HEK293T (cell line): ENCODE results near the gene RAP2B.
A peak's percentile ranks its signal among the peaks of the same experiment; 100 is the strongest.
"Not testable (repeated sequence)": the region's sequence is repeated elsewhere in the genome, so short reads cannot be mapped to it uniquely, and the experiment has no call there.

ENCODE experiments used
- CTCF ChIA-PET: fragments of 350-600 bp; formaldehyde crosslinking; extraction: SDS; loops from one replicate; lab custom pipeline; 2021; ENCODE audit warnings: antibody characterized with exemption, inconsistent platforms; lab: Yijun Ruan, JAX
- POLR2A ChIA-PET: fragments of 350-600 bp; formaldehyde crosslinking; extraction: SDS; loops from one replicate; lab custom pipeline; 2020; ENCODE audit warnings: antibody characterized with exemption, inconsistent platforms; lab: Yijun Ruan, JAX
- DNase-seq: peaks from one replicate; pipeline ENCODE4 v3.0.0; 2012; ENCODE audit warnings: mixed read lengths; ENCODE audit errors: extremely low spot score
- ARNT ChIP-seq: fragments of 450-650 bp; IDR thresholded peaks from 2 replicates; pipeline ENCODE4 v1.6.1; 2017; ENCODE audit warnings: mild to moderate bottlenecking
- BHLHE40 ChIP-seq: fragments of 450-650 bp; IDR thresholded peaks from 2 replicates; pipeline ENCODE4 v1.6.1; 2016; ENCODE audit warnings: mild to moderate bottlenecking, moderate library complexity, borderline replicate concordance
- CTBP1 ChIP-seq: fragments of 450-650 bp; IDR thresholded peaks from 2 replicates; pipeline ENCODE4 v1.6.1; 2016; ENCODE audit warnings: borderline replicate concordance
- ELF4 ChIP-seq: fragments of 450-650 bp; IDR thresholded peaks from 2 replicates; pipeline ENCODE4 v1.6.1; 2017; ENCODE audit warnings: antibody characterized with exemption
- FOXA1 ChIP-seq: fragments of 450-650 bp; IDR thresholded peaks from 2 replicates; pipeline ENCODE4 v1.6.1; 2016; ENCODE audit warnings: mild to moderate bottlenecking
- FOXK2 ChIP-seq: fragments of 450-650 bp; IDR thresholded peaks from 2 replicates; pipeline ENCODE4 v1.6.1; 2016; ENCODE audit warnings: mild to moderate bottlenecking
- FOXM1 ChIP-seq: fragments of 450-650 bp; IDR thresholded peaks from 2 replicates; pipeline ENCODE4 v1.6.1; 2017; ENCODE audit warnings: mild to moderate bottlenecking, borderline replicate concordance
- HDGF ChIP-seq: fragments of 450-650 bp; IDR thresholded peaks from 2 replicates; pipeline ENCODE4 v1.6.1; 2017; ENCODE audit warnings: antibody characterized with exemption, borderline replicate concordance
- L3MBTL2 ChIP-seq: fragments of 450-650 bp; conservative IDR thresholded peaks from 2 replicates; pipeline ENCODE4 v1.6.1; 2016; ENCODE audit warnings: mild to moderate bottlenecking
- LEF1 ChIP-seq: fragments of 450-650 bp; IDR thresholded peaks from 2 replicates; pipeline ENCODE4 v1.6.1; 2017; ENCODE audit warnings: mild to moderate bottlenecking, borderline replicate concordance
- NFRKB ChIP-seq: fragments of 450-650 bp; IDR thresholded peaks from 2 replicates; pipeline ENCODE4 v1.6.1; 2016; ENCODE audit warnings: mild to moderate bottlenecking, moderate library complexity
- PKNOX1 ChIP-seq: fragments of 450-650 bp; IDR thresholded peaks from 2 replicates; pipeline ENCODE4 v1.6.1; 2016
- SP1 ChIP-seq: fragments of 450-650 bp; IDR thresholded peaks from 2 replicates; pipeline ENCODE4 v1.6.1; 2017
- SUZ12 ChIP-seq: fragments of 450-650 bp; IDR thresholded peaks from 2 replicates; pipeline ENCODE4 v1.6.1; 2016; ENCODE audit warnings: mild to moderate bottlenecking
- TARDBP ChIP-seq: fragments of 450-650 bp; IDR thresholded peaks from 2 replicates; pipeline ENCODE4 v1.6.1; 2016
- ZNF384 ChIP-seq: fragments of 450-650 bp; IDR thresholded peaks from 2 replicates; pipeline ENCODE4 v1.6.1; 2016

The RAP2B gene

GRCh38 chr3:153161714-153162512, at the start of gene RAP2B:
Gene RAP2B, plus strand, starts transcription at chr3:153162226. Its CDS starts 468 bp downstream, at chr3:153162694.
- peak; percentile 86 for DNase-seq
- TF ChIP-seq FOXK2 (no peak), LEF1 (0 out of 2 replicates have a peak, but pooled peaks have one; percentile 18), SP1 (peak; percentile 46; the same call in 1 of the 2 replicates), L3MBTL2 (peak; percentile 58)
- CTCF ChIA-PET, result interaction anchor here (0.6 to 1.7 kb wide), 2 partner anchors 119 to 963 kb away, joined by 3 to 5 read pairs; no protein-coding TSS in a partner anchor
- POLR2A ChIA-PET, result interaction anchor here (0.6 to 1.5 kb wide), 12 partner anchors 10 to 432 kb away, joined by 3 to 11 read pairs (median 3); no protein-coding TSS in a partner anchor

GRCh38 chr3:153113541-153113940, 48.5 kb upstream of the RAP2B start:
- TF ChIP-seq NFRKB (no peak), BHLHE40 (no peak), L3MBTL2 (no peak)
- CTCF ChIA-PET, result no interaction called here
- DNase-seq, result no peak
- POLR2A ChIA-PET, result no interaction called here

- CTCF ChIA-PET, DNase-seq, POLR2A ChIA-PET: not testable (repeated sequence)
Observed at GRCh38 chr3:153114270-153114669, 47.8 kb upstream of the RAP2B start.

- ChIA-PET POLR2A (no interaction called here), CTCF (no interaction called here)
- DNase-seq, result no peak
- TF ChIP-seq TARDBP (no peak), LEF1 (no peak), BHLHE40 (no peak), HDGF (no peak), PKNOX1 (no peak), ZNF384 (no peak), FOXM1 (no peak), CTBP1 (no peak), ELF4 (no peak), FOXA1 (no peak), L3MBTL2 (no peak), SP1 (no peak)
Observed at GRCh38 chr3:153115326-153115725, 46.7 kb upstream of the RAP2B start.

- POLR2A ChIA-PET, result no interaction called here
- TF ChIP-seq SP1 (no peak), NFRKB (no peak), HDGF (no peak), ZNF384 (no peak), FOXA1 (no peak), ARNT (no peak)
- no peak for DNase-seq
- CTCF ChIA-PET, result no interaction called here
Observed at GRCh38 chr3:153127788-153128187, 34.2 kb upstream of the RAP2B start.

- POLR2A ChIA-PET, result no interaction called here
- DNase-seq, result no peak
- CTCF ChIA-PET, result no interaction called here
- no peak for TF ChIP-seq HDGF
- TF ChIP-seq FOXM1, result no peak
- TF ChIP-seq NFRKB, result no peak
- no peak for TF ChIP-seq BHLHE40
- TF ChIP-seq ZNF384, result no peak
- no peak for TF ChIP-seq ELF4
- TF ChIP-seq TARDBP, result no peak
- TF ChIP-seq CTBP1, result no peak
- TF ChIP-seq SP1, result no peak
- no peak for TF ChIP-seq FOXK2
- TF ChIP-seq L3MBTL2, result no peak
Observed at GRCh38 chr3:153129426-153129825, 32.6 kb upstream of the RAP2B start.

GRCh38 chr3:153129866-153130265, 32.2 kb upstream of the RAP2B start:
- DNase-seq, result no peak
- TF ChIP-seq PKNOX1 (no peak), FOXM1 (no peak), SUZ12 (no peak), CTBP1 (no peak), LEF1 (no peak), HDGF (no peak), FOXK2 (no peak)
- CTCF ChIA-PET, result no interaction called here
- POLR2A ChIA-PET, result no interaction called here
